ENCODE data around the gene PACSIN1. TPM values are rescaled to one million over a fixed set of nuclear protein-coding genes. Genes with fewer than 3 reads are reported as not detected.

PACSIN1 gene
- total and polyA plus RNA-seq, 4 donors: 0.03 to 0.17 (median 0.15) TPM

GRCh38 chr6:34512738-34513115, 46.9 kb downstream of the PACSIN1 start:
- Histone ChIP-seq H3K4me3 (ENCODE audit: low read depth in 1 of 3, low read length in 3 of 3) (no peak overlapping the region), H3K4me1 (ENCODE audit: control insufficient read depth in 4 of 4, insufficient read depth in 4 of 4, low read length in 3 of 4) (no peaks in the 10 kb centered on the region), H3K27ac (ENCODE audit: low read depth in 1 of 2, low read length in 2 of 2) (no peak overlapping the region), H3K27me3 (ENCODE audit: control insufficient read depth in 4 of 4, insufficient read depth in 4 of 4, low read length in 3 of 4) (no peaks in the 10 kb centered on the region), H3K36me3 (ENCODE audit: control insufficient read depth in 4 of 4, insufficient read depth in 3 of 4, low read depth in 1 of 4, low read length in 3 of 4) (no peaks in the 10 kb centered on the region), H3K9ac (ENCODE audit: low read depth in 1 of 2, low read length in 2 of 2) (no peak overlapping the region), H3K9me3 (ENCODE audit: control insufficient read depth in 4 of 4, low read length in 3 of 4) (no peaks in the 10 kb centered on the region)
- 84% methylated on average over 5 of the region's 5 CpGs for WGBS
- no peak for DNase-seq (ENCODE audit: low spot score)
- TF ChIP-seq MAX (IDR thresholded peaks at IDR 0.05): no peak
- no peak for TF ChIP-seq HNF4A (conservative IDR thresholded peaks at IDR 0.05)
- no peak for TF ChIP-seq RXRA (IDR thresholded peaks at IDR 0.05)
- no peak for TF ChIP-seq FOXA2 (IDR thresholded peaks at IDR 0.05)
- no peak for TF ChIP-seq FOXA1 (IDR thresholded peaks at IDR 0.05)
- no peak for TF ChIP-seq GABPA (IDR thresholded peaks at IDR 0.05 in 1 of 2, conservative IDR thresholded peaks at IDR 0.05 in 1 of 2)
- no peak for TF ChIP-seq JUND (IDR thresholded peaks at IDR 0.05)
- TF ChIP-seq TAF1 (conservative IDR thresholded peaks at IDR 0.05): no peak
- TF ChIP-seq HNF4G (IDR thresholded peaks at IDR 0.05): no peak
- TF ChIP-seq CTCF (IDR thresholded peaks at IDR 0.05; ENCODE audit: low read depth, low read length, missing input control): no peak
- TF ChIP-seq REST (IDR thresholded peaks at IDR 0.05): no peak
- no peak for TF ChIP-seq NR2F2 (IDR thresholded peaks at IDR 0.05)
- no peak for TF ChIP-seq YY1 (IDR thresholded peaks at IDR 0.05)
- no peak for TF ChIP-seq ZBTB33 (IDR thresholded peaks at IDR 0.05)
- TF ChIP-seq SP1 (IDR thresholded peaks at IDR 0.05): no peak
- no peak for TF ChIP-seq RAD21 (IDR thresholded peaks at IDR 0.05)
- no peak for TF ChIP-seq EGR1 (IDR thresholded peaks at IDR 0.05; ENCODE audit: low read depth in 2 of 2)
- TF ChIP-seq ATF3 (IDR thresholded peaks at IDR 0.05): no peak
